Mesenchymal stem cell (in vitro differentiated cells and primary cell): ENCODE measurements around the gene COL4A2.

Source experiments
- DNase-seq: peaks from one replicate; pipeline ENCODE4 v3.0.0-alpha.2; 2013
- H2AFZ ChIP-seq: one replicate; pipeline ENCODE4 v1.6.1; 2013; ENCODE audit warnings: low read depth, mild to moderate bottlenecking, control low read depth, inconsistent platforms, low read length, moderate library complexity
- H2AK5ac ChIP-seq: 2 replicates; pipeline ENCODE4 v1.6.1; 2013; ENCODE audit warnings: low read length, moderate library complexity, mild to moderate bottlenecking, inconsistent platforms; ENCODE audit not compliant: severe bottlenecking
- H2BK120ac ChIP-seq: one replicate; pipeline ENCODE4 v1.6.1; 2013; ENCODE audit warnings: low read depth, mild to moderate bottlenecking, inconsistent platforms, low read length, moderate library complexity
- H2BK12ac ChIP-seq, 2 experiments: one replicate each; pipeline ENCODE4 v1.6.1; 2013; ENCODE audit warnings: inconsistent platforms in 2 of 2, low read length in 2 of 2, mild to moderate bottlenecking in 2 of 2, moderate library complexity in 2 of 2, control low read depth in 1 of 2
- H2BK15ac ChIP-seq: one replicate; pipeline ENCODE4 v1.6.1; 2013; ENCODE audit warnings: mild to moderate bottlenecking, low read depth, inconsistent platforms; ENCODE audit not compliant: poor library complexity, severe bottlenecking
- H2BK5ac ChIP-seq: 2 replicates; pipeline ENCODE4 v1.6.1; 2013; ENCODE audit warnings: low read depth, mild to moderate bottlenecking, low read length, control low read depth, inconsistent platforms; ENCODE audit not compliant: poor library complexity, severe bottlenecking
- H3K14ac ChIP-seq, 2 experiments: one replicate each; pipeline ENCODE4 v1.6.1; 2013; ENCODE audit warnings: inconsistent platforms in 2 of 2, low read length in 2 of 2, control low read depth in 1 of 2, mild to moderate bottlenecking in 1 of 2, moderate library complexity in 1 of 2
- H3K18ac ChIP-seq, 2 experiments: one replicate each; pipeline ENCODE4 v1.6.1; 2013; ENCODE audit warnings: inconsistent platforms in 2 of 2, low read length in 2 of 2, control low read depth in 1 of 2, low read depth in 1 of 2, mild to moderate bottlenecking in 1 of 2
- H3K23ac ChIP-seq, 2 experiments: one replicate each; pipeline ENCODE4 v1.6.1; 2013; ENCODE audit warnings: inconsistent platforms in 2 of 2, low read length in 2 of 2, mild to moderate bottlenecking in 2 of 2, moderate library complexity in 2 of 2, control low read depth in 1 of 2
- H3K27ac ChIP-seq: 2 replicates; pipeline ENCODE4 v1.5.1; 2013; ENCODE audit warnings: mild to moderate bottlenecking, moderate library complexity, low read length, control low read depth, inconsistent platforms; ENCODE audit not compliant: poor library complexity, severe bottlenecking
- H3K27me3 ChIP-seq, 2 experiments: 2 replicates each; pipeline versions ENCODE4 v1.6.1 to v1.7.0; 2013; ENCODE audit warnings: low read length in 2 of 2, mild to moderate bottlenecking in 2 of 2, moderate library complexity in 2 of 2, control low read depth in 1 of 2, inconsistent platforms in 1 of 2; ENCODE audit not compliant: control insufficient read depth in 1 of 2, insufficient read depth in 1 of 2
- H3K36me3 ChIP-seq, 2 experiments: 2 replicates each; pipeline versions ENCODE4 v1.6.1 to v1.7.0; 2013; ENCODE audit warnings: low read length in 2 of 2, control low read depth in 1 of 2, inconsistent platforms in 1 of 2, low read depth in 1 of 2, mild to moderate bottlenecking in 1 of 2; ENCODE audit not compliant: insufficient read depth in 2 of 2, control insufficient read depth in 1 of 2
- H3K4ac ChIP-seq, 2 experiments: one replicate each; pipeline ENCODE4 v1.6.1; 2013; ENCODE audit warnings: inconsistent platforms in 2 of 2, low read length in 2 of 2, mild to moderate bottlenecking in 2 of 2, moderate library complexity in 2 of 2, control low read depth in 1 of 2, low read depth in 1 of 2
- H3K4me1 ChIP-seq: 2 replicates; pipeline ENCODE4 v1.6.1; 2013; ENCODE audit warnings: low read depth, low read length, control low read depth; ENCODE audit not compliant: control insufficient read depth, insufficient read depth
- H3K4me2 ChIP-seq: 2 replicates; pipeline ENCODE4 v1.6.1; 2013; ENCODE audit warnings: low read length, mild to moderate bottlenecking, inconsistent platforms; ENCODE audit not compliant: poor library complexity, severe bottlenecking
- H3K4me3 ChIP-seq, 2 experiments: 2 replicates each; pipeline versions ENCODE4 v1.5.1 to v1.7.0; 2013; ENCODE audit warnings: low read length in 2 of 2, mild to moderate bottlenecking in 2 of 2, control low read depth in 1 of 2, low read depth in 1 of 2; ENCODE audit not compliant: insufficient read depth in 1 of 2
- H3K79me1 ChIP-seq: replicated peaks from 2 replicates; pipeline ENCODE4 v1.6.1; 2013; ENCODE audit warnings: mild to moderate bottlenecking, control low read depth, low read length, inconsistent platforms; ENCODE audit not compliant: poor library complexity, severe bottlenecking
- H3K9ac ChIP-seq: 2 replicates; pipeline ENCODE4 v1.7.0; 2013; ENCODE audit warnings: mild to moderate bottlenecking, low read length, moderate library complexity
- H3K9me3 ChIP-seq: 2 replicates; pipeline ENCODE4 v1.7.0; 2013; ENCODE audit warnings: mild to moderate bottlenecking, low read length; ENCODE audit not compliant: control insufficient read depth
- H4K8ac ChIP-seq: one replicate; pipeline ENCODE4 v1.6.1; 2013; ENCODE audit warnings: inconsistent platforms, mild to moderate bottlenecking, low read length, moderate library complexity
- H4K91ac ChIP-seq: one replicate; pipeline ENCODE4 v1.6.1; 2013; ENCODE audit warnings: mild to moderate bottlenecking, low read length, inconsistent platforms
- whole genome bisulfite sequencing: methylation state at CpG from one replicate; pipeline ENCODE4 v1.1.7; 2013; ENCODE audit warnings: mixed read lengths; 5-methylcytosine and 5-hydroxymethylcytosine counted together

COL4A2 gene

DNA sequence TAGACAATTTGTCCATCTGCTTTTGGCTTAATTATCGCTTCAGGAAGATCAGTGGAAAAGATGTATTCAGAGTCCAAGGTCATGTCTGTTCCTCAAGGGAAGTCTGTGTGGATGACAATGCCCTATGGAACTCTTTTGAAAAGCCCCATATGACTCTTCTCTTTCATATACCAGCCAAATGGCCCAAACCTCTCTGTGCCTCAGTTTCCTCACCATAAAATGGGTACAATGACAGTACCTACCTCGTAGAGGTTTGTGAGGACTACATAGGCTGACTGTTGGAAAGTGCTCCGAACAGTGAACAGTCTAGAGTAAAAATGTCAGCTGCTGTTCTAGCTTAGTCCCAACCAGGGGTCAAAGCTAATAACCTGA is 104.6 kb downstream of the COL4A2 start:
- H3K4ac ChIP-seq, result peak overlapping the region; percentile 6 to 85
- H3K23ac ChIP-seq, result no peak overlapping the region
- peaks cover 27% of the 10 kb centered on the region for H3K79me1 ChIP-seq
- H2BK120ac ChIP-seq, result peak overlapping the region; percentile 84
- H4K91ac ChIP-seq, result peak overlapping the region; percentile 81
- H3K9ac ChIP-seq, result peak overlapping the region; percentile 30
- no peak overlapping the region for H4K8ac ChIP-seq
- no peak overlapping the region for H2AFZ ChIP-seq
- DNase-seq, result peak; percentile 71
- peaks cover 4 to 43% of the 10 kb centered on the region in 2 experiments for H3K36me3 ChIP-seq
- peak overlapping the region; percentile 25 for H2AK5ac ChIP-seq
- peak overlapping the region; percentile 19 for H2BK5ac ChIP-seq
- no peak overlapping the region for H3K4me2 ChIP-seq
- peak overlapping the region in 1 of 2 experiments; percentile 97 for H3K18ac ChIP-seq
- peaks cover 59% of the 10 kb centered on the region for H3K4me1 ChIP-seq
- no peak overlapping the region for H3K4me3 ChIP-seq
- H3K27me3 ChIP-seq, result no peaks in the 10 kb centered on the region
- H3K9me3 ChIP-seq, result no peaks in the 10 kb centered on the region
- H3K14ac ChIP-seq, result no peak overlapping the region
- peak overlapping the region; percentile 14 to 45 for H2BK12ac ChIP-seq
- H3K27ac ChIP-seq, result peak overlapping the region; percentile 83
- WGBS, result 88% methylated on average over 2 of the region's 3 CpGs
- H2BK15ac ChIP-seq, result no peak overlapping the region

DNA sequence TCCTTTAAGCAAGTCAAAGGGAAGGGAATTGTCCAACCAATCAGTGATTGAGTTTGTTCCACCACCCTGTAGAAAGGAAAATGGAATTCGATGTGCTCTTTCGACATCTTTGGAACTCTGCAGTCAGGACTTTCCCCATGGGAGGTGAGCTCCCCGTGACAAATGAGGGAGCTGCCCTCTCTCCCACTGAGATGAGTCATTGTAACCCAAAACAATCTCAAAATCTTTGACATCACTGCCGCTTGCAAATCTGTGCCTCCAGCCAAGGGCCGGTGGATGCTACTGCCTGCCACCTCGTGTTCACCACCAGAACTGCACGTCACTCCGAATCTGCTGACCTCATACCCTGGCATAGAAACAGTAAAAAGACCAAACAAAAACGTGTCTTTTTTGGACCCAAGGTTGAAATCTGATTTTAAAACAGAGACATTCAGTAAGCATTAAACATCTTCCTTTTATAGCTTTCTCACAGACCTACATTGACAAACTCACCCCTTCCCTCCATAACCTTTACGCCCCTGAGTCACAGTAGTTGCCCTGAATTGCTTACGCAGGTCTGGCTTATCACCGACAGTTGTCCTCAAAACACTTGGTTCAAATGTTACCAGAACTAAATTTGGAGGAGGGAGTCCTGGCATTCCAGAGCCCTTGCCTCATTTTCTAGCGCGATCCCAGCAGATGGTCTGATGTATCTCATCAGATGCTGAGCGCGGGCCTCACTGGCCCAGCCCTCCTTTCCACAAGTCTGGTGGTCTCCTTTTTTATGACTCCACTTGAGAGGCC is 105.2 kb downstream of the COL4A2 start:
- Histone ChIP-seq H2BK15ac (no peak overlapping the region), H2AK5ac (peak overlapping the region; percentile 60), H3K4me3 (no peak overlapping the region), H3K9ac (peak overlapping the region; percentile 83), H3K36me3 (peaks cover 4 to 38% of the 10 kb centered on the region in 2 experiments), H3K4ac (peak overlapping the region; percentile 75 to 85), H3K14ac (no peak overlapping the region), H3K27ac (peak overlapping the region; percentile 83), H2BK120ac (peak overlapping the region; percentile 54), H3K4me2 (no peak overlapping the region), H4K91ac (peak overlapping the region; percentile 87), H2BK12ac (peak overlapping the region; percentile 47 to 80), H3K18ac (peak overlapping the region; percentile 70 to 97), H3K9me3 (no peaks in the 10 kb centered on the region), H3K79me1 (peaks cover 27% of the 10 kb centered on the region), H3K27me3 (no peaks in the 10 kb centered on the region), H2AFZ (no peak overlapping the region), H2BK5ac (peak overlapping the region; percentile 81), H4K8ac (no peak overlapping the region), H3K4me1 (peaks cover 53% of the 10 kb centered on the region), H3K23ac (no peak overlapping the region)
- WGBS, result 9% methylated on average over 16 of the region's 16 CpGs
- DNase-seq, result peak; percentile 100

DNA sequence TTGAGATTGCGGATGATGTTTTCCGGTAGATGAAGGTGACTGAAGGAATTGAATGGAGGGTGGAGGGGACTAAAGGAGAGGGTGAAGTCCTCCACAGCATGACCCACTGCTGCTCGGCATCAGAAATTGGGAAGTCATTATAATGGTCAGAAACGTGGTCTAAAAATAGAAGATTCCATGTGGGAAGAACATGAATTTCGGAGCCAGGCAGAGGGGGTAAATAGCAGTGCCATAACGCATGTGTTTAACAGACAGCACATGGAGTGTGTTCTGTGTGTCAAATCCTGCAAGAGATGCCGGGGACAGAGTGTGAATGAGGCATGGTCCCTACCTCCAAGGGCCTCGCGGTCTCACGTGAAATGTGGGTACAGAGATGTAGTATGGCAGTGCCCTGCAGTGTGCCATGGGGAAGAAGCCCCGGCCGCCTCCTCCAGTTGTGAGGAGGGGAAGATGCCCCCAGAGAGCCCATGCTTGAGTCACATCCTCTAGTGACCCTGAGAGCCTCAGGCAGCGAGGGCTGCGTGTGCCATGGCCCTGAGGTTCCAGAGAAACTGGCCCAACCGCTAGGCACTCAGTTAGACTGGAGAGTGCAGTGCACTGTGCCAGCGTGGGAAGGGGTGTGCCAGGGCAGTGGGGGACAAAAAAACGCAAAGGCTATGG is 106.1 kb downstream of the COL4A2 start:
- no peak overlapping the region for H3K4me3 ChIP-seq
- H3K9ac ChIP-seq, result peak overlapping the region; percentile 83
- peak overlapping the region; percentile 21 for H4K8ac ChIP-seq
- H2AK5ac ChIP-seq, result peak overlapping the region; percentile 73
- H3K79me1 ChIP-seq, result peaks cover 27% of the 10 kb centered on the region
- 81% methylated on average over 17 of the region's 17 CpGs for WGBS
- peak overlapping the region; percentile 75 for H2BK15ac ChIP-seq
- peaks cover 48% of the 10 kb centered on the region for H3K4me1 ChIP-seq
- peak overlapping the region; percentile 91 for H4K91ac ChIP-seq
- H2BK12ac ChIP-seq, result peak overlapping the region; percentile 47 to 80
- no peak overlapping the region for H2AFZ ChIP-seq
- H3K27me3 ChIP-seq, result no peaks in the 10 kb centered on the region
- H3K9me3 ChIP-seq, result no peaks in the 10 kb centered on the region
- H2BK120ac ChIP-seq, result peak overlapping the region; percentile 54
- H3K4me2 ChIP-seq, result no peak overlapping the region
- H3K36me3 ChIP-seq, result peaks cover 4 to 30% of the 10 kb centered on the region in 2 experiments
- peak overlapping the region; percentile 75 to 86 for H3K4ac ChIP-seq
- peak overlapping the region; percentile 70 to 72 for H3K18ac ChIP-seq
- H3K23ac ChIP-seq, result no peak overlapping the region
- H3K14ac ChIP-seq, result peak overlapping the region in 1 of 2 experiments; percentile 13
- no peak overlapping the region for H2BK5ac ChIP-seq
- DNase-seq, result no peak
- peak overlapping the region; percentile 70 for H3K27ac ChIP-seq

DNA sequence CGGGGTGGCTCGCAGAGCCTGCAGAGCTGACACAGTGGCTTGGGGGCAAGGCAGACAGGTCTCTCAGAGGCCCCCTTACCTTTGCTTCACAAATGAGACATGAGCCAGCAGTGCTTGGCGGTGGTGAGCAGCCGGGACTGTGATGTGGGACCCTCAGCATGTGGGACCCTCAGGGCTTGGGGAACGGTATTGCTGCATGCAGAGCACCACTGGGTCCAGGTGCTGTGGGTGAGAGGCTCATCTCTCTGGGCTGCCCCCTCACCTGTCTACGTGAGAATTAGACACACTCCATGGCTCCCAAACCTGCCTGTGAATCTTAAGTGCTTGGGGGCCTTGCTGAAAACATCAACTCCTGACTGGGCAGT is 106.6 kb downstream of the COL4A2 start:
- WGBS, result 85% methylated on average over 6 of the region's 6 CpGs
- peak overlapping the region in 1 of 2 experiments; percentile 65 for H3K23ac ChIP-seq
- H3K4ac ChIP-seq, result peak overlapping the region; percentile 5 to 86
- no peak overlapping the region for H2BK5ac ChIP-seq
- H3K36me3 ChIP-seq, result peaks cover 4 to 25% of the 10 kb centered on the region in 2 experiments
- H4K91ac ChIP-seq, result peak overlapping the region; percentile 91
- H3K18ac ChIP-seq, result peak overlapping the region; percentile 70 to 72
- DNase-seq, result no peak
- H2AK5ac ChIP-seq, result peak overlapping the region; percentile 73
- no peak overlapping the region for H2AFZ ChIP-seq
- H3K14ac ChIP-seq, result peak overlapping the region in 1 of 2 experiments; percentile 13
- H3K9me3 ChIP-seq, result no peaks in the 10 kb centered on the region
- no peak overlapping the region for H3K4me3 ChIP-seq
- H3K4me1 ChIP-seq, result peaks cover 44% of the 10 kb centered on the region
- peak overlapping the region; percentile 12 to 47 for H2BK12ac ChIP-seq
- no peaks in the 10 kb centered on the region for H3K27me3 ChIP-seq
- H3K79me1 ChIP-seq, result peaks cover 23% of the 10 kb centered on the region
- no peak overlapping the region for H3K27ac ChIP-seq
- H3K9ac ChIP-seq, result no peak overlapping the region
- H2BK120ac ChIP-seq, result peak overlapping the region; percentile 54
- H2BK15ac ChIP-seq, result peak overlapping the region; percentile 75
- no peak overlapping the region for H3K4me2 ChIP-seq
- H4K8ac ChIP-seq, result peak overlapping the region; percentile 21
